T-cell (primary cell): ENCODE results near the gene SGSM1. TPM values are rescaled to one million over a fixed set of nuclear protein-coding genes. Genes with fewer than 3 reads are reported as not detected.

Experiments used
- ATAC-seq, 4 experiments: fragments of 200-7000 bp in 3 of 4; fragments of 150-1000 bp in 1 of 4; cut with Tn5 transposase; replicated peaks in 1 of 4; 1 replicate in 3 of 4; 2 replicates in 1 of 4; pipeline ENCODE4 v1.10.0; 2021; ENCODE audit warnings: moderate library complexity in 3 of 4, mild to moderate bottlenecking in 2 of 4, moderate number of reproducible peaks in 1 of 4
- CTCF ChIA-PET, 2 donors: fragments of 300-600 bp; sonication (Branson Sonifier 250); formaldehyde crosslinking; loops; one replicate each; lab custom pipeline; 2022; ENCODE audit warnings: antibody characterized with exemption in 2 of 2; lab: Charles Lee
- POLR2A ChIA-PET, 2 donors: fragments of 300-600 bp; sonication (Branson Sonifier 250); formaldehyde crosslinking; loops; one replicate each; lab custom pipeline; 2022; ENCODE audit warnings: antibody characterized with exemption in 2 of 2; lab: Charles Lee
- DNase-seq, 35 experiments: peaks; one replicate each; pipeline versions ENCODE4 v3.0.0 to v3.0.0-alpha.2; 2013 to 2023
- H3K27ac ChIP-seq: one replicate; pipeline ENCODE4 v1.5.1; 2013; ENCODE audit warnings: low read length
- H3K27me3 ChIP-seq, 2 experiments: replicated peaks in 1 of 2; 1 replicate in 1 of 2; 2 replicates in 1 of 2; pipeline versions ENCODE4 v1.6.1 to v1.7.0; 2013; ENCODE audit warnings: low read length in 1 of 2, mixed read lengths in 1 of 2; ENCODE audit not compliant: control insufficient read depth in 2 of 2, insufficient read depth in 2 of 2; ENCODE audit errors: extremely low read depth in 1 of 2
- H3K36me3 ChIP-seq, 2 donors: 1 replicate in 1 of 2; 2 replicates in 1 of 2; pipeline versions ENCODE4 v1.6.1 to v1.7.0; 2013; ENCODE audit warnings: low read length in 1 of 2; ENCODE audit not compliant: control insufficient read depth in 2 of 2, insufficient read depth in 1 of 2; ENCODE audit errors: extremely low read depth in 1 of 2
- H3K4me1 ChIP-seq, 2 experiments: 1 replicate in 1 of 2; 2 replicates in 1 of 2; pipeline versions ENCODE4 v1.6.1 to v1.7.0; 2013; ENCODE audit warnings: low read length in 2 of 2, mixed read lengths in 1 of 2; ENCODE audit not compliant: insufficient read depth in 2 of 2, control insufficient read depth in 1 of 2; ENCODE audit errors: extremely low read depth in 1 of 2
- H3K4me3 ChIP-seq, 2 donors: 1 replicate in 1 of 2; 2 replicates in 1 of 2; pipeline versions ENCODE4 v1.5.1 to v1.7.0; 2013; ENCODE audit warnings: mild to moderate bottlenecking in 2 of 2, low read length in 1 of 2, moderate library complexity in 1 of 2; ENCODE audit not compliant: control insufficient read depth in 1 of 2; ENCODE audit errors: extremely low read depth in 1 of 2
- H3K9me3 ChIP-seq: 2 replicates; pipeline ENCODE4 v1.7.0; 2013
- H3K27ac Mint-ChIP-seq, 2 donors: one replicate each; pipeline ENCODE4 v1.8.0; 2020 to 2021; ENCODE audit warnings: mild to moderate bottlenecking in 2 of 2, mixed read lengths in 2 of 2
- H3K27me3 Mint-ChIP-seq, 2 donors: one replicate each; pipeline ENCODE4 v1.8.0; 2021 to 2022; ENCODE audit warnings: mixed read lengths in 2 of 2
- H3K36me3 Mint-ChIP-seq: one replicate; pipeline ENCODE4 v1.8.0; 2021; ENCODE audit warnings: mixed read lengths
- H3K4me1 Mint-ChIP-seq, 3 donors: one replicate each; pipeline ENCODE4 v1.8.0; 2020 to 2022; ENCODE audit warnings: mixed read lengths in 3 of 3, mild to moderate bottlenecking in 1 of 3
- H3K4me3 Mint-ChIP-seq, 3 donors: one replicate each; pipeline ENCODE4 v1.8.0; 2020 to 2022; ENCODE audit warnings: mild to moderate bottlenecking in 3 of 3, mixed read lengths in 3 of 3, moderate library complexity in 3 of 3
- H3K9me3 Mint-ChIP-seq, 3 donors: one replicate each; pipeline ENCODE4 v1.8.0; 2020 to 2022; ENCODE audit warnings: mixed read lengths in 3 of 3
- WGBS: methylation state at CpG from one replicate; pipeline ENCODE4 v1.1.5; 2013; ENCODE audit warnings: missing lambda C conversion rate; ENCODE audit not compliant: insufficient coverage; 5-methylcytosine and 5-hydroxymethylcytosine counted together
- total RNA-seq, 35 experiments: library from RNA in 6 of 35; stranded (reverse) in 6 of 35; fragments of 120-200 nt in 1 of 35; gene quantifications; one replicate each; pipeline versions ENCODE4 v1.2.1 to v1.2.4 and lab custom pipeline; 2013 to 2026

SGSM1 gene
- total RNA-seq = 1 to 10 TPM in 4 of 5 donors, under 1 TPM in 1; 0.82 to 2.1 (median 1.7) TPM
- total RNA-seq (2013) = 3.1 TPM
- 0.17 to 7.8 (median 4.1) reads per million in 29 experiments for total RNA-seq (lab: John Stamatoyannopoulos, UW)

GRCh38 chr22:24805790-24806662, at the start of gene SGSM1:
Gene SGSM1 (plus strand): TSS chr22:24806211. CDS start chr22:24806326, 115 bp downstream.
- peaks cover 0 to 22% of the 10 kb centered on the region in 2 experiments for H3K4me1 ChIP-seq
- Mint-ChIP-seq H3K4me1 (peaks cover 13 to 38% (median 19%) of the 10 kb centered on the region in 3 donors), H3K9me3 (no peaks in the 10 kb centered on the region), H3K27ac (peak within 1 kb of the TSS; percentile 28 to 32), H3K27me3 (no peaks in the 10 kb centered on the region), H3K36me3 (no peaks in the 10 kb centered on the region), H3K4me3 (peak within 1 kb of the TSS; percentile 72 to 80 (median 76))
- peak within 1 kb of the TSS; percentile 35 to 64 for H3K4me3 ChIP-seq
- peaks cover 0 to 12% of the 10 kb centered on the region in 2 experiments for H3K27me3 ChIP-seq
- no peaks in the 10 kb centered on the region for H3K9me3 ChIP-seq
- peak within 1 kb of the TSS; percentile 36 for H3K27ac ChIP-seq
- H3K36me3 ChIP-seq = no peaks in the 10 kb centered on the region
- CTCF ChIA-PET = interaction anchor here in 1 of 2 donors (0.6 kb wide), 1 partner anchor 1091 kb away, joined by 3 read pairs; no protein-coding TSS in a partner anchor
- DNase-seq = peak; percentile 48 to 86 (median 68)
- POLR2A ChIA-PET = interaction anchor here in 1 of 2 donors (0.6 kb wide), 1 partner anchor 17 kb away, joined by 4 read pairs; no protein-coding TSS in a partner anchor
- WGBS = 4% methylated on average over 73 of the region's 80 CpGs
- peak; percentile 92 to 95 (median 93) for ATAC-seq

GRCh38 chr22:24758164-24758799, 47.7 kb upstream of the SGSM1 start:
- Histone ChIP-seq H3K36me3 (no peaks in the 10 kb centered on the region), H3K9me3 (no peaks in the 10 kb centered on the region), H3K4me1 (no peaks in the 10 kb centered on the region), H3K27ac (no peak overlapping the region), H3K27me3 (peaks cover 0 to 4% of the 10 kb centered on the region in 2 experiments), H3K4me3 (no peak overlapping the region)
- no peak overlapping the region for H3K27ac Mint-ChIP-seq
- no peak overlapping the region for H3K4me3 Mint-ChIP-seq
- H3K27me3 Mint-ChIP-seq = peaks cover 0 to 3% of the 10 kb centered on the region in 2 donors
- peak in 32 of 35 experiments; percentile 6 to 77 (median 42) for DNase-seq
- CTCF ChIA-PET = interaction anchor here (0.6 to 1.3 kb wide), 6 partner anchors 11 to 117 kb away, joined by 3 to 5 read pairs (median 3); no protein-coding TSS in a partner anchor
- H3K36me3 Mint-ChIP-seq = no peaks in the 10 kb centered on the region
- no peaks in the 10 kb centered on the region for H3K4me1 Mint-ChIP-seq
- WGBS = 33% methylated on average over 3 of the region's 12 CpGs
- POLR2A ChIA-PET = no interaction called here
- H3K9me3 Mint-ChIP-seq = no peaks in the 10 kb centered on the region
- no peak for ATAC-seq

GRCh38 chr22:24759765-24760164, 46.2 kb upstream of the SGSM1 start:
- H3K27me3 Mint-ChIP-seq = peaks cover 0 to 8% of the 10 kb centered on the region in 2 donors
- no peak for ATAC-seq
- Histone ChIP-seq H3K36me3 (no peaks in the 10 kb centered on the region), H3K9me3 (no peaks in the 10 kb centered on the region), H3K27me3 (peaks cover 0 to 15% of the 10 kb centered on the region in 2 experiments), H3K4me1 (no peaks in the 10 kb centered on the region), H3K27ac (no peak overlapping the region), H3K4me3 (no peak overlapping the region)
- H3K9me3 Mint-ChIP-seq = no peaks in the 10 kb centered on the region
- WGBS = 28% methylated on average over 4 of the region's 6 CpGs
- POLR2A ChIA-PET = no interaction called here
- H3K4me3 Mint-ChIP-seq = no peak overlapping the region
- no peak overlapping the region for H3K27ac Mint-ChIP-seq
- DNase-seq = no peak
- H3K36me3 Mint-ChIP-seq = no peaks in the 10 kb centered on the region
- H3K4me1 Mint-ChIP-seq = no peaks in the 10 kb centered on the region
- CTCF ChIA-PET = interaction anchor here (0.5 to 1.0 kb wide), 3 partner anchors 44 to 237 kb away, joined by 3 read pairs; no protein-coding TSS in a partner anchor

GRCh38 chr22:24760708-24761306, 45.2 kb upstream of the SGSM1 start:
- Mint-ChIP-seq H3K9me3 (no peaks in the 10 kb centered on the region), H3K4me1 (no peaks in the 10 kb centered on the region), H3K4me3 (no peak overlapping the region), H3K36me3 (no peaks in the 10 kb centered on the region), H3K27me3 (peaks cover 0 to 8% of the 10 kb centered on the region in 2 donors), H3K27ac (no peak overlapping the region)
- ATAC-seq = no peak
- no peaks in the 10 kb centered on the region for H3K4me1 ChIP-seq
- no peak overlapping the region for H3K4me3 ChIP-seq
- WGBS = 79% methylated on average over 2 of the region's 7 CpGs
- H3K9me3 ChIP-seq = no peaks in the 10 kb centered on the region
- H3K27ac ChIP-seq = no peak overlapping the region
- no peak for DNase-seq
- CTCF ChIA-PET = interaction anchor here in 1 of 2 donors (1.0 kb wide), 1 partner anchor 197 kb away, joined by 3 read pairs; no protein-coding TSS in a partner anchor
- no peaks in the 10 kb centered on the region for H3K36me3 ChIP-seq
- POLR2A ChIA-PET = no interaction called here
- peaks cover 0 to 16% of the 10 kb centered on the region in 2 experiments for H3K27me3 ChIP-seq

- peaks cover 0 to 8% of the 10 kb centered on the region in 2 donors for H3K27me3 Mint-ChIP-seq
- Histone ChIP-seq H3K4me3 (no peak overlapping the region), H3K27ac (no peak overlapping the region), H3K9me3 (no peaks in the 10 kb centered on the region), H3K36me3 (no peaks in the 10 kb centered on the region), H3K27me3 (peaks cover 0 to 22% of the 10 kb centered on the region in 2 experiments), H3K4me1 (no peaks in the 10 kb centered on the region)
- H3K4me1 Mint-ChIP-seq = no peaks in the 10 kb centered on the region
- DNase-seq (no peak), ATAC-seq (no peak)
- no peaks in the 10 kb centered on the region for H3K36me3 Mint-ChIP-seq
- POLR2A ChIA-PET = no interaction called here
- 85% methylated on average over 7 of the region's 10 CpGs for WGBS
- H3K4me3 Mint-ChIP-seq = no peak overlapping the region
- H3K27ac Mint-ChIP-seq = no peak overlapping the region
- no peaks in the 10 kb centered on the region for H3K9me3 Mint-ChIP-seq
- CTCF ChIA-PET = no interaction called here
Observed at GRCh38 chr22:24761888-24762675, 43.9 kb upstream of the SGSM1 start.
